DND-41 (cell line): ENCODE measurements around the gene RNGTT.
"Not testable (repeated sequence)": the region's sequence is repeated elsewhere in the genome, so short reads cannot be mapped to it uniquely, and the experiment has no call there.

Source experiments
- EZH2 ChIP-seq: IDR thresholded peaks from 3 replicates; pipeline ENCODE4 v1.6.1; 2012; ENCODE audit warnings: borderline replicate concordance, low read depth, mild to moderate bottlenecking, moderate library complexity, low read length, inconsistent platforms; ENCODE audit not compliant: severe bottlenecking
- TF ChIP-seq, protein P1 (sequence below): IDR thresholded peaks from 2 replicates; pipeline ENCODE4 v1.5.1; 2012; ENCODE audit warnings: borderline replicate concordance, low read length, moderate library complexity, mild to moderate bottlenecking; ENCODE audit not compliant: poor library complexity, severe bottlenecking; ENCODE audit errors: extremely low read depth

DNA sequence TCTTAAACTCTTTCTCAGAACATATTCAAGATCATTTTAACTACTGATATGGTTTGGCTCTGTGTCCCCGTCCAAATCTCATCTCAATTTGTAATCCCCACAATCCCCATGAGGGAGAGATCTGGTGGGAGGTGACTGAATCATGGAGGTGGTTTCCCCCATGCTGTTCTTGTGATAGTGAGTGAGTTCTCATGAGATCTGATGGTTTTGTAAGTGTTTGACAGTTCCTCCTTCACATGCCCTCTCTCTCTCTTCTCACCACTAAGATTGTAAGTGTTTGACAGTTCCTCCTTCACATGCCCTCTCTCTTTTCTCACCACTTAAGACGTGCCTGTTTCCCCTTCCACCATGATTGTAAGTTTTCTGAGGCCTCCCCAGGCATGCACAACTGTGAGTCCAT lies 56.3 kb downstream of the RNGTT start:
- TF ChIP-seq, protein P1, sequence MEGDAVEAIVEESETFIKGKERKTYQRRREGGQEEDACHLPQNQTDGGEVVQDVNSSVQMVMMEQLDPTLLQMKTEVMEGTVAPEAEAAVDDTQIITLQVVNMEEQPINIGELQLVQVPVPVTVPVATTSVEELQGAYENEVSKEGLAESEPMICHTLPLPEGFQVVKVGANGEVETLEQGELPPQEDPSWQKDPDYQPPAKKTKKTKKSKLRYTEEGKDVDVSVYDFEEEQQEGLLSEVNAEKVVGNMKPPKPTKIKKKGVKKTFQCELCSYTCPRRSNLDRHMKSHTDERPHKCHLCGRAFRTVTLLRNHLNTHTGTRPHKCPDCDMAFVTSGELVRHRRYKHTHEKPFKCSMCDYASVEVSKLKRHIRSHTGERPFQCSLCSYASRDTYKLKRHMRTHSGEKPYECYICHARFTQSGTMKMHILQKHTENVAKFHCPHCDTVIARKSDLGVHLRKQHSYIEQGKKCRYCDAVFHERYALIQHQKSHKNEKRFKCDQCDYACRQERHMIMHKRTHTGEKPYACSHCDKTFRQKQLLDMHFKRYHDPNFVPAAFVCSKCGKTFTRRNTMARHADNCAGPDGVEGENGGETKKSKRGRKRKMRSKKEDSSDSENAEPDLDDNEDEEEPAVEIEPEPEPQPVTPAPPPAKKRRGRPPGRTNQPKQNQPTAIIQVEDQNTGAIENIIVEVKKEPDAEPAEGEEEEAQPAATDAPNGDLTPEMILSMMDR = not testable (repeated sequence)
- not testable (repeated sequence) for TF ChIP-seq EZH2
